Keratinocyte (primary cell): ENCODE data around the gene FOXP2. TPM values are rescaled to one million over a fixed set of nuclear protein-coding genes. Genes with fewer than 3 reads are reported as not detected.

ENCODE experiments used
- DNase-seq: peaks from one replicate; pipeline ENCODE4 v3.0.0-alpha.2; 2011; ENCODE audit warnings: low read depth, missing footprints, low spot score
- FAIRE-seq: peaks from 2 replicates; lab custom pipeline; 2011; peaks lifted over from hg19 to GRCh38; lab: Jason Lieb, UNC
- H2AFZ ChIP-seq: 2 replicates; pipeline ENCODE4 v1.6.0; 2012; ENCODE audit warnings: low read length, control low read depth, inconsistent platforms; ENCODE audit not compliant: control insufficient read depth
- H3K27ac ChIP-seq: 2 replicates; pipeline ENCODE4 v1.5.1; 2011; ENCODE audit warnings: low read length; ENCODE audit not compliant: control insufficient read depth, insufficient read depth
- H3K27me3 ChIP-seq: 3 replicates; pipeline ENCODE4 v1.6.0; 2011; ENCODE audit warnings: low read length; ENCODE audit not compliant: control insufficient read depth, insufficient read depth; ENCODE audit errors: extremely low read depth
- H3K36me3 ChIP-seq, 2 experiments: 2 replicates in 1 of 2; 3 replicates in 1 of 2; pipeline ENCODE4 v1.5.1; 2011; ENCODE audit warnings: low read length in 2 of 2, mild to moderate bottlenecking in 1 of 2; ENCODE audit not compliant: control insufficient read depth in 2 of 2, insufficient read depth in 2 of 2; ENCODE audit errors: extremely low read depth in 1 of 2
- H3K4me1 ChIP-seq: 3 replicates; pipeline ENCODE4 v1.5.1; 2011; ENCODE audit warnings: low read length; ENCODE audit not compliant: control insufficient read depth, insufficient read depth; ENCODE audit errors: extremely low read depth
- H3K4me2 ChIP-seq: 3 replicates; pipeline ENCODE4 v1.6.0; 2011; ENCODE audit warnings: low read depth, low read length; ENCODE audit not compliant: control insufficient read depth, insufficient read depth; ENCODE audit errors: extremely low read depth
- H3K4me3 ChIP-seq, 3 experiments: fragments of 200-600 bp in 1 of 3; sonication (generic) in 1 of 3; 2 replicates in 2 of 3; 3 replicates in 1 of 3; pipeline ENCODE4 v1.5.1; 2011 to 2016; ENCODE audit warnings: low read length in 3 of 3, mild to moderate bottlenecking in 3 of 3, control low read depth in 2 of 3, inconsistent platforms in 1 of 3, low read depth in 1 of 3, mixed read lengths in 1 of 3, mixed run types in 1 of 3, moderate library complexity in 1 of 3; ENCODE audit not compliant: control insufficient read depth in 2 of 3, insufficient read depth in 2 of 3; ENCODE audit errors: extremely low read depth in 1 of 3
- H3K79me2 ChIP-seq: 2 replicates; pipeline ENCODE4 v1.6.0; 2012; ENCODE audit warnings: low read length; ENCODE audit not compliant: control insufficient read depth, insufficient read depth
- H3K9ac ChIP-seq: 3 replicates; pipeline ENCODE4 v1.6.0; 2011; ENCODE audit warnings: low read length; ENCODE audit not compliant: control insufficient read depth, insufficient read depth; ENCODE audit errors: extremely low read depth
- H3K9me1 ChIP-seq: 3 replicates; pipeline ENCODE4 v1.6.0; 2011; ENCODE audit warnings: low read length; ENCODE audit not compliant: control insufficient read depth, insufficient read depth; ENCODE audit errors: extremely low read depth
- H3K9me3 ChIP-seq: 2 replicates; pipeline ENCODE4 v1.5.1; 2012; ENCODE audit warnings: low read depth, low read length; ENCODE audit not compliant: control insufficient read depth
- H4K20me1 ChIP-seq: 3 replicates; pipeline ENCODE4 v1.6.0; 2011; ENCODE audit warnings: low read length; ENCODE audit not compliant: control insufficient read depth, insufficient read depth; ENCODE audit errors: extremely low read depth
- EZH2 ChIP-seq: IDR thresholded peaks from one replicate; pipeline ENCODE4 v1.6.1; 2012; ENCODE audit warnings: inconsistent platforms, mild to moderate bottlenecking, low read length, moderate library complexity
- dilution Hi-C: fragments of 300-500 bp; cut with MboI; formaldehyde crosslinking; loops from one replicate; pipeline ENCODE4 v1.7.0; 2020; ENCODE audit warnings: low sequenced_read_pairs; ENCODE audit not compliant: extremely low pct_ligation_motif_present
- polyA plus RNA-seq, 5 experiments: library from polyadenylated mRNA; depleted of rRNA in 3 of 5; stranded (reverse) in 3 of 5; stranded (forward) in 1 of 5; unstranded in 1 of 5; fragments of >200 nt; gene quantifications; 1 replicate in 1 of 5; 2 replicates in 3 of 5; 3 replicates in 1 of 5; pipeline versions ENCODE4 v1.2.1 to v1.2.3, GENCODE V29; 2011 to 2012; ENCODE audit warnings: missing spikeins in 2 of 5, low read depth in 1 of 5, low replicate concordance in 1 of 5
- TF ChIP-seq, protein P1 (sequence below), 3 experiments: IDR thresholded peaks in 1 of 3; conservative IDR thresholded peaks in 1 of 3; optimal IDR thresholded peaks in 1 of 3; 2 replicates in 2 of 3; 3 replicates in 1 of 3; pipeline versions ENCODE3 to v1.5.1; 2011; ENCODE audit warnings: low read length in 3 of 3, mild to moderate bottlenecking in 3 of 3, moderate library complexity in 2 of 3, control low read depth in 1 of 3, inconsistent platforms in 1 of 3; ENCODE audit not compliant: insufficient read depth in 2 of 3; ENCODE audit errors: extremely low read depth in 1 of 3

FOXP2 gene
- polyA plus RNA-seq, 1 donor (not counting 4 experiments of a cell fraction or from before 2014, with no cell fraction given) = 0.98 TPM

- Histone ChIP-seq H4K20me1 (no peaks in the 10 kb centered on the region), H3K4me3 (no peak overlapping the region), H3K36me3 (no peaks in the 10 kb centered on the region), H3K27ac (no peak overlapping the region), H3K27me3 (no peaks in the 10 kb centered on the region), H3K9me3 (no peaks in the 10 kb centered on the region), H3K79me2 (no peaks in the 10 kb centered on the region), H3K4me2 (no peak overlapping the region), H3K4me1 (no peaks in the 10 kb centered on the region), H3K9ac (no peak overlapping the region), H3K9me1 (no peaks in the 10 kb centered on the region), H2AFZ (no peak overlapping the region)
- DNase-seq (no peak), FAIRE-seq (no peak)
- TF ChIP-seq, protein P1, sequence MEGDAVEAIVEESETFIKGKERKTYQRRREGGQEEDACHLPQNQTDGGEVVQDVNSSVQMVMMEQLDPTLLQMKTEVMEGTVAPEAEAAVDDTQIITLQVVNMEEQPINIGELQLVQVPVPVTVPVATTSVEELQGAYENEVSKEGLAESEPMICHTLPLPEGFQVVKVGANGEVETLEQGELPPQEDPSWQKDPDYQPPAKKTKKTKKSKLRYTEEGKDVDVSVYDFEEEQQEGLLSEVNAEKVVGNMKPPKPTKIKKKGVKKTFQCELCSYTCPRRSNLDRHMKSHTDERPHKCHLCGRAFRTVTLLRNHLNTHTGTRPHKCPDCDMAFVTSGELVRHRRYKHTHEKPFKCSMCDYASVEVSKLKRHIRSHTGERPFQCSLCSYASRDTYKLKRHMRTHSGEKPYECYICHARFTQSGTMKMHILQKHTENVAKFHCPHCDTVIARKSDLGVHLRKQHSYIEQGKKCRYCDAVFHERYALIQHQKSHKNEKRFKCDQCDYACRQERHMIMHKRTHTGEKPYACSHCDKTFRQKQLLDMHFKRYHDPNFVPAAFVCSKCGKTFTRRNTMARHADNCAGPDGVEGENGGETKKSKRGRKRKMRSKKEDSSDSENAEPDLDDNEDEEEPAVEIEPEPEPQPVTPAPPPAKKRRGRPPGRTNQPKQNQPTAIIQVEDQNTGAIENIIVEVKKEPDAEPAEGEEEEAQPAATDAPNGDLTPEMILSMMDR (optimal IDR thresholded peaks at IDR 0.05 in 1 of 3, IDR thresholded peaks at IDR 0.05 in 1 of 3, conservative IDR thresholded peaks at IDR 0.05 in 1 of 3; ENCODE audit: extremely low read depth in 1 of 3, insufficient read depth in 2 of 3, low read length in 3 of 3) = no peak
- TF ChIP-seq EZH2 = no peak
- dilution Hi-C loops = no loop called here
Observed at GRCh38 chr7:114656466-114656865, 241.9 kb downstream of the FOXP2 start.

- Histone ChIP-seq H3K27me3 (no peaks in the 10 kb centered on the region), H3K9me1 (no peaks in the 10 kb centered on the region), H3K4me3 (no peak overlapping the region), H3K4me2 (no peak overlapping the region), H3K9me3 (no peaks in the 10 kb centered on the region), H3K4me1 (no peaks in the 10 kb centered on the region), H3K27ac (no peak overlapping the region), H4K20me1 (no peaks in the 10 kb centered on the region), H3K9ac (no peak overlapping the region), H2AFZ (no peak overlapping the region), H3K36me3 (no peaks in the 10 kb centered on the region), H3K79me2 (no peaks in the 10 kb centered on the region)
- no peak for DNase-seq
- dilution Hi-C loops = no loop called here
- no peak for FAIRE-seq
- TF ChIP-seq EZH2 = no peak
- TF ChIP-seq, protein P1 (optimal IDR thresholded peaks at IDR 0.05 in 1 of 3, IDR thresholded peaks at IDR 0.05 in 1 of 3, conservative IDR thresholded peaks at IDR 0.05 in 1 of 3; ENCODE audit: extremely low read depth in 1 of 3, insufficient read depth in 2 of 3, low read length in 3 of 3) = no peak
Observed at GRCh38 chr7:114657279-114657678, 242.7 kb downstream of the FOXP2 start.
